Kidney (tissue), 14 donors: ENCODE data around the gene HIP1R. TPM values are rescaled to one million over a fixed set of nuclear protein-coding genes. Genes with fewer than 3 reads are reported as not detected.

Experiments used
- DNase-seq, 5 donors: peaks; one replicate each; pipeline ENCODE4 v3.0.0-alpha.2; 2013 to 2020
- FAIRE-seq: peaks from 2 replicates; lab custom pipeline; 2012; peaks lifted over from hg19 to GRCh38; lab: Jason Lieb, UNC
- H3K27ac ChIP-seq, 2 donors: one replicate each; pipeline ENCODE4 v1.7.0; 2013; ENCODE audit warnings: low read depth in 2 of 2, low read length in 2 of 2, inconsistent platforms in 1 of 2
- H3K27me3 ChIP-seq: one replicate; pipeline ENCODE4 v1.7.1; 2013; ENCODE audit warnings: low read length, inconsistent platforms; ENCODE audit not compliant: control insufficient read depth, insufficient read depth
- H3K36me3 ChIP-seq, 3 donors: one replicate each; pipeline versions ENCODE4 v1.7.0 to v1.7.1; 2013; ENCODE audit warnings: low read length in 3 of 3, control low read depth in 1 of 3, inconsistent platforms in 1 of 3; ENCODE audit not compliant: insufficient read depth in 3 of 3, control insufficient read depth in 2 of 3
- H3K4me1 ChIP-seq, 3 donors: one replicate each; pipeline versions ENCODE4 v1.7.0 to v1.7.1; 2013; ENCODE audit warnings: low read length in 3 of 3, inconsistent platforms in 1 of 3, low read depth in 1 of 3; ENCODE audit not compliant: control insufficient read depth in 2 of 3, insufficient read depth in 2 of 3
- H3K4me3 ChIP-seq, 3 donors: one replicate each; pipeline versions ENCODE4 v1.7.0 to v1.8.1; 2013; ENCODE audit warnings: low read length in 3 of 3, control low read depth in 1 of 3, inconsistent platforms in 1 of 3
- H3K9ac ChIP-seq, 3 donors: one replicate each; pipeline versions ENCODE4 v1.7.0 to v1.7.1; 2013; ENCODE audit warnings: low read length in 3 of 3, control low read depth in 1 of 3, inconsistent platforms in 1 of 3
- H3K9me3 ChIP-seq, 3 donors: one replicate each; pipeline versions ENCODE4 v1.7.0 to v1.7.1; 2013; ENCODE audit warnings: low read length in 3 of 3, control low read depth in 1 of 3, inconsistent platforms in 1 of 3; ENCODE audit not compliant: control insufficient read depth in 2 of 3, insufficient read depth in 1 of 3
- CTCF ChIP-seq: IDR thresholded peaks from 3 replicates; pipeline ENCODE4 v1.5.1; 2012; ENCODE audit warnings: mild to moderate bottlenecking, moderate library complexity, borderline replicate concordance; ENCODE audit not compliant: insufficient read depth; ENCODE audit errors: extremely low read depth
- intact Hi-C: fragments of 100-400 bp; cut with DNase I; formaldehyde crosslinking; loops from one replicate; pipeline ENCODE4 v1.11.1; 2022
- polyA plus RNA-seq: library from polyadenylated mRNA; stranded (reverse); fragments of 350-450 nt; fragmentation: Illumina TruSeq; extraction: RNeasy Lipid Tissue Mini Kit (QIAGEN cat#74804); gene quantifications from one replicate; pipeline ENCODE4 v1.2.3, GENCODE V29; 2014; ENCODE audit warnings: low read depth, low replicate concordance; ENCODE audit not compliant: insufficient read depth
- total RNA-seq: library from RNA; stranded (reverse); fragmentation: NEBNext Ultra II Directional; extraction: Animal tissue kit (Norgen Biotek cat#: 25700); gene quantifications from one replicate; pipeline ENCODE4 v1.2.1, GENCODE V29; 2021
- donor health status: control.
- donor health status: control.
- donor health status: control.
- donor health status: control.
- donor health status: control.
- donor health status: DM: yes; HTN: yes; CAD: no.
- donor health status: Normal renal cell carcinoma (clear cell type).

The HIP1R gene
- total and polyA plus RNA-seq, 2 donors from 2014 or later: 39.4 to 87.8 TPM

- Histone ChIP-seq H3K36me3 (peaks cover 0 to 38% (median 10%) of the 10 kb centered on the region in 3 donors), H3K4me1 (peaks cover 0 to 18% (median 11%) of the 10 kb centered on the region in 3 donors), H3K9ac (no peak overlapping the region), H3K4me3 (no peak overlapping the region), H3K27me3 (no peaks in the 10 kb centered on the region), H3K9me3 (no peaks in the 10 kb centered on the region), H3K27ac (no peak overlapping the region)
- DNase-seq (peak in 1 of 5 donors; percentile 32), FAIRE-seq (no peak)
- intact Hi-C loops: no loop called here
- no peak for TF ChIP-seq CTCF
Measured at GRCh38 chr12:122856999-122857671, 21.9 kb downstream of the HIP1R start.

GRCh38 chr12:122858171-122858570 lies 22.9 kb downstream of the HIP1R start:
- H3K9me3 ChIP-seq: no peaks in the 10 kb centered on the region
- DNase-seq (peak in 1 of 5 donors; percentile 72), FAIRE-seq (no peak)
- peaks cover 0 to 21% (median 15%) of the 10 kb centered on the region in 3 donors for H3K4me1 ChIP-seq
- intact Hi-C loops: no loop called here
- H3K4me3 ChIP-seq: no peak overlapping the region
- peaks cover 0 to 32% (median 10%) of the 10 kb centered on the region in 3 donors for H3K36me3 ChIP-seq
- no peak overlapping the region for H3K9ac ChIP-seq
- no peaks in the 10 kb centered on the region for H3K27me3 ChIP-seq
- no peak overlapping the region for H3K27ac ChIP-seq
- TF ChIP-seq CTCF: no peak

- H3K36me3 ChIP-seq: peaks cover 0 to 32% (median 10%) of the 10 kb centered on the region in 3 donors
- TF ChIP-seq CTCF: no peak
- intact Hi-C loops: no loop called here
- no peak overlapping the region for H3K9ac ChIP-seq
- no peak overlapping the region for H3K4me3 ChIP-seq
- FAIRE-seq: no peak
- DNase-seq: peak in 1 of 5 donors; percentile 71
- no peaks in the 10 kb centered on the region for H3K27me3 ChIP-seq
- no peaks in the 10 kb centered on the region for H3K9me3 ChIP-seq
- no peak overlapping the region for H3K27ac ChIP-seq
- H3K4me1 ChIP-seq: peaks cover 0 to 25% (median 20%) of the 10 kb centered on the region in 3 donors
Measured at GRCh38 chr12:122858591-122859302, 23.5 kb downstream of the HIP1R start.
